Amniotic stem cell (primary cell): ENCODE data around the gene GPR183.

Source experiments
- DNase-seq: peaks from one replicate; lab custom pipeline; 2025; lab: John Stamatoyannopoulos, UW

GPR183 gene

DNA sequence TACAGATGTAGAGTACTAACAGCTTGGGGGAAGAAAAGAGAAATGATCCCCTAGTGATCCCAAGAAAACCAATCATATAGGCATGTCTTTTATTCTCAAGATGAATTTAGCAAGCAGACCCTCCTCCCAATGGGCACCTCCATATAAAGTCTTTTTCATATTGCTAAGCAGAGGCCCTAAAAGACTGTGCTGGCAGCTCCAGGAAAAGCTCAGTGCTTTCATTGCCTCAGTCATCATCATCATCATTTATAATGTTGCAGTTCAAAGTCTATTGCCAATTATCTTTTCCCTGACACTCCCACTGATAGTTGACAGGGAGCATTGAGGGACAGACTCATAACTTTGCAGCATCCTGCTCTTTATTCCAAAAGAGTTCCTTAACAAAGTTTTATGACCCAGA is 13.0 kb downstream of the GPR183 start:
- no peak for DNase-seq

DNA sequence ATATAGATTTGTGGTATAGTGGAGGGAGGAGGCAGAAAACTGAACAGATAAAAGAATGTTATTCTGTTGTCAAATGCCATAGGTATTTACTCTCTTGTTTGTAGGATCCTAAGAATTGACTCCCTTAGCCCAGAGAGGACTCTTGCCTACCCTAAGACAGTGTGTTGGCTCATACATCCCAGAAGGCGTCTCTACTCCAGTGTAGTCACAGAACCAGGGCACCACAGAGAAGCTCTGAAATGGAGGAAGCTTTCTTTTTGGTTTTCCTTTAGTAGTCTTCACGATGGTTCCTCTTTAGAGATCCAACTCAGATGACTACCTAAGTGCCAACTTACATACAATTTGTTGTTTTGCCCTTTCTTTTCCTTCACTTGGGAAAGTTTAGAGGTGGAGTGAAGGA is 14.0 kb downstream of the GPR183 start:
- no peak for DNase-seq

DNA sequence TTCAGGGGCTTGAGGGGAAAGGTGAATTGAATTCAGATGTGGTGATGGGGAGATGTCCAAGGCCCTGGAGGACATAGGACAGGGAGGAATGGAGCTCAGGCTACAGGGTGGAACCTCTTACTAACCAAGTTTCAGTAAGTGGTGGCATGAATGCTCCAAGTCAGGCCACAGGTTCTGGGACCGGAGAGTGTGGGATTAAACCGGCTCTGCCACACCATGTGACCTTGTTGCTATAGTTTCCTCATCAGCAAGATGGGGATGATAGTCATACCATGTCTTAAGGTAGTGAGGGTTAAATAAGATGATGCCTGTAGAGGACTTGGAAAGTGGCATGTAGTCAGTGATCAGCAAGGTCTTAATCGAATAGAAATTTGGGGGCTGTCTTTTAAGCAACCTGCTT is 16.3 kb downstream of the GPR183 start:
- DNase-seq: no peak

DNA sequence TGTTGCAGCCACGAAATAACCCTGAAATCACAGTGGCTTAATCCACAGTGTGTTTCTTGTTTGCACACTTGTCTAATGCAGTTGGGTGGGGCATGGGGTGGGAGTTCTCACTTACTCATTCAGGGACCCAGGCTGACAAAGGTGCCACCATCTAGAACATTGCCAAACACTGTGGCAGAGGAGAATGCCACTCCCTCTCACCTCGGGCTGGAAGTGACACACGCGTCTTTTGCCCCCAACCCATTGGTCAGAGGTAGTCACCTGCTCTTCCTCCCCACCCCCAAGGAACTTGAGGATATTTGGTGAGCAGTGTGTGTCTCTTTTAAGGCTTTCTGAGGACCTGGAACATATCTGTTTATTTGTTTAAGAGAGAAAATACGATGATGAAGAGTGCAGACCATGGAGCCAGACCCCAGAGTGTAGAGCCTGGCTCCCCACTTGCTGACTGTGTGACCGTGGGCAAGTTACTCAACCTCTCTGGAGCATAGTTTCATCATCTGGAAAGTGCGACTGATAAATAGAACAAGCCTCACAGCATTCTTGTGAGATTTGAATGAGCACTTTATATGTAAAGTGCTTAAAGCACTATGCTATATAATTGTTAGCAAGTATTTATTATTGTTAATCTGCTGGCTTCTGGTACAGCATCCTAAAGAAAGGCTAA is 17.4 kb downstream of the GPR183 start:
- DNase-seq: no peak

DNA sequence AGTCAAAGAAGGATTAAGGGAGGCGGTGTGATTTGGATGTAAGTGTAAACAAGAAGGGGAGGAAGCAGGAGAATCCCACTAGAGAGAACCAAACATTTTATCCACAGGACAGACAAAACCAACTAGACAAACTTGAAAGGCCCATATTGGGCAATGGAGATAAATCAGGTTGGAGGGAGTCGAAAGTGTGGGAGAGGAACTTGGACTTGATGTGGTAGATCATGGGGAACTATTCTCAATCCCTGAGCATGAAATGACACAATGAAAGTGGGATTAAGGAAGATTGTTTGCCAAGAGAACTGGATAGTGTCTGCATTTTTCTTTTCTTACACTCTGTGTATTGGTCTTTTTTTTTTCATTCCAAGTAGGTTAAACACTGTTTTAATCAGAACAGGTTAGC is 17.9 kb downstream of the GPR183 start:
- no peak for DNase-seq

DNA sequence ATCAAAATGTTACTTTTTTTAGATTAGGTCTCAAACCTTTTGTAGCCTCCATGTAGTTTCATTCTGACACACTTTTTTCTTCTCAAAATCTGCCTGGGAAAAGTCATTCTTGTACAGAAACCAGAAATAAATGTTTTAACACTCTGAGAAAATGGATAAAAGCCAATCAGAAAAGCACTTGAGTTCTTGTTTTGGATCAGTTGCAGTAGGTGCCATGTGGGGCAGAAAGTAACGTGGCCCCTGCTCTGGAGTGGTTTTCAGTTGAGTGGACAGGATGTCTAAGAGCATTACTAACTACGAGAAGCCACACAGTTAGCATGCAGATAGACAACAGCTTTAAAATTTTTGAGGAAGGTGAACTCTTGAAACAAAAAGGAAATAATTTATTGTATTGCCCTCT is 19.1 kb downstream of the GPR183 start:
- no peak for DNase-seq

DNA sequence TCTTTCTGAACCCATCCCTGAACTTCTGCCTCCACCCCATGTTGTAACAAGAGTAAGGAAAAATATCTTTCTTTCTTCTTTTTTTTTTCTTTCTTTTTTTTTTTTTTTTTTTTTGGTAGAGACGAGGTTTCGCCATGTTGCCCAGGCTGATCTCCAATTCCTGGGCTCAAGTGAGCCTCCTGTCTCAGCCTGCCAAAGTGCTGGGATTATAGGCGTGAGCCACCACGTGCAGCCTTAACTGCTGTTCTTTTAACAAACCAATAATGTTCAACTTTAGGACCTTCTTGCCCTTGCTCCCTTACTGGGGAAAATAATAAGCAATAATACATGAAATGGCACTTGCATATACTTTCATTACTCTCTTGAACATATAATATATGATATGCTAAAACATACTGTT is 19.6 kb downstream of the GPR183 start:
- no peak for DNase-seq

DNA sequence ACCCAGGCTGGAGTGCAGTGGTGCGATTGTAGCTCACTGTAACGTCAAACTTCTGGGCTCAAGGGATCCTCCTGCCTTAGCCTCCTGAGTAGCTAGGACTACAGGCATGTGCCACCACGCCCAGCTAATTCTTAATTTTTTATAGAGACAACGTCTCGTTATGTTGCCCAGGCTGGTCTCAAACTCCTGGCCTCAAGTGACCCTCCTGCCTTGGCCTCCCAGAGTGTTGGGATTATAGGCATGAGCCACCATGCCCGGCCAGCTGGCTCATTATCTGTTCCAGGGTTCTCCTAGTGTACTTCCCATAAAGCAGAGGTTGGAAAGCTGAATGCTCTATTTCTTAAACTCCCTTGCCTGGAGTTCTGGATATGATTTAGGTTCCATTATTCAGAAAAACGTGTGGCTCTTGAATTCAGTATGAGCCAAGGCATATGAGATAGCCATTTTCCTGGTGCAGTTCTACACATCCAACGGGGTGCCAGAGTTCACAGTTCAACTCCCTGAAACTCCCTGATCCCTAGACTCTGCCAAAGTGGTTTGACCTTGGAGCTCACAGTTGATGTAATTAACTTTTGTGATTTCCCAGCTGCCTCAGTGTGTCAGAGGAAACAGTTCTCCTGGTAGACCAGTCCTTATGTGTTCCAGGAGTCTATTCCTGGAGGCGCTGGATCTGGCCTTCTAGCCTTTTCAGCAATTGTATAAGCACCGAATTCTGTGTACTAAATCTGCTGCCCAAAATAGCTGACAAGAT is 21.6 kb downstream of the GPR183 start:
- DNase-seq: no peak

DNA sequence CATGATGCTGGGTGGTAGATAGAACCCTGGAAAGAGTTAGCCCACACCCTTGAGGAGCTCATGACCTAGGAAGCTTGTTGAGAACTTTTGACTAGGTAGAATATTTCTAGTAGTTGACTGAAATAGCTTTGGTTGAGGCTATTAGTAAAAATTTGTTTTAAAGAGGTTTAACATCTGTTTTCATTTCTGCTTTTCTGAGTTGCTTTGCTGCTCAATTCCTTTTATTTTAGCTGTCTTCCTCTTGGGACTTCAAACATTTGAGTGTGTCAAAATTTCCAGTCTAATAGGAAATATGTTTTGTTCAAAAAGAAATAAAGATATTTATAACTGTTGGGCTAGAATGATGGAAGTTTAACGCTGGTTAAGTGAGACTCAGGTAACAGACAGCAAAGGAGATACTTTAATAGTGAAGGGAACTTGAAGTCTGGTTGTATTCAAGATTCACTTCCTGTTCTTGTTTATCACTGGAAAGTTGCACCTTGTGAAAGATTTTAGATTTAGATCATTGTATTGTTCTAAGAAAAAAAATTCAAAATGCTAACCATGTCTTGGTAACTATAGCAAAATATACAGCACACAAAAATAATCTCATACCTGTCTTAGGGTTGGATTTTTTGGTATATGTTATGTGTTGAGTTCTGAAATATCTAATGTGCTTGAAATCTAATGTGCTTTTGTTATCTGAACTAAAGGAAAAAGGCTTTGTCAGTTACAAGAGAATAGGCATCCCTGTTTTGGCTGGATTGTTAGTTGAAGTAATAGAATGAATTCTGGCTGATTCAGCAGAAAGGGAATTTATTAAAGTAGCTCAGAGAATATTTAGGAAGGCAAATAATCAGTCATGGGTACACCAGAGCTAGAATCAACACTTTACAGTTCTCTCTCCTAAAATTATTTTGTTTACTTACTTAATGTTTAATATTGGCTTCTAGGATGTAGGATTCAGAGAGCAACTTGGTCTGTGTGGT is 24.7 kb downstream of the GPR183 start:
- no peak for DNase-seq

DNA sequence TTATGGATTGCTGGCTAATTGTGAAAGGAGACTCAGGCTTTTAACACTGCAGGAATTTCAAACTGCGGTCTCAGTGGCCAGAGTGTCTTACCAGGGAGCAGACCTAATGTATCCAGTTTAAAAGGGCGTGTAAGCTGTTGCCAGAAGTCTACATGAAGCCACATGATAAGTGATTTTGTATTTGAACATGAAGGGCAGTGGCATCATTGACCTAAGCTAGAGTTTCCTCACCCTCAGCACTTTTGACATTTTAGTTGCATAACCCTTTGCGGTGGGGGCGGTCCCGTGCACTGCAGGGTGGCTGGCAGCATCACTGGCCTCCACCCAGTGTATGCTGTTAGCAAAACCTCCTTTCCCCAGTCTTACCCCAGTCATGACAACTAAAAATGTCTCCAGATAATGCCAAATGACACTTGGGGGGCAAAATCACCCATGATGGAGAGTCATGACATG is 25.4 kb downstream of the GPR183 start:
- DNase-seq: no peak

DNA sequence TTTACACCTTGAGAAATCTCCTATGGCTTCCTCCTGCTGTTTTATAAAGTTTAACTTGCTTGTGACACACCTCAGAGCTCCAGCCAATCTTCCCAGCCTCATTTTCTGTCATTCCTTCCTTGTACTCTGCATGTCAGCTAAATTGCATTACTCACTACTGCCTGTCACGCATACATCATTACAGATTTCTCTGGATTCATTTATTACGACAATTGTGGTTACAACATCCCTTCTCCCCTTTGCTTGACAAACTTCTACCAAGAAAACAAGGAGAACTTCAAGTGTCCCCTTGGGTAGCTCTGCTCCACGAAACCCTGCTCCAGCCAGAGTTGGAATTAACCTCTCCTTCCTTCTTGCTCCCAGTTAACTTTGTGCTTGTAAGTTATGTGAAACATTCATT is 27.0 kb downstream of the GPR183 start:
- DNase-seq: no peak

DNA sequence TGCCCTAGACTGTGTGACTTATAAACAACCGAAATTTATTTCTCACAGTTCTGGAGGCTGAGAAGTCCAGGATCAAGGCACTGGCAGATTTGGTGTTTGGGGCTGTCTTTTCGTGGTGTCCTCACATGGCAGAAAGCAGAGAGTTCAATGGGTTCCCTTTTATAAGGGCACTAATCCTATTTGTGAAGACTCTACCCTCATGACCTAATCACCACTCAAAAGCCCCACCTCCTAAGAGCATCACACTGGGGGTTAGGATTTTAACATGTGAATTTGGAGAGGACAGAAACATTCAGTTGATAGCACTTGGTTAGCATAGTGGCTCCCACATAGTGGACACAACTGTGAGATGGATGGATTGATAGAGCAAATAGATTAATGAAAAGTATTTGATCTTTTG is 27.6 kb downstream of the GPR183 start:
- no peak for DNase-seq

DNA sequence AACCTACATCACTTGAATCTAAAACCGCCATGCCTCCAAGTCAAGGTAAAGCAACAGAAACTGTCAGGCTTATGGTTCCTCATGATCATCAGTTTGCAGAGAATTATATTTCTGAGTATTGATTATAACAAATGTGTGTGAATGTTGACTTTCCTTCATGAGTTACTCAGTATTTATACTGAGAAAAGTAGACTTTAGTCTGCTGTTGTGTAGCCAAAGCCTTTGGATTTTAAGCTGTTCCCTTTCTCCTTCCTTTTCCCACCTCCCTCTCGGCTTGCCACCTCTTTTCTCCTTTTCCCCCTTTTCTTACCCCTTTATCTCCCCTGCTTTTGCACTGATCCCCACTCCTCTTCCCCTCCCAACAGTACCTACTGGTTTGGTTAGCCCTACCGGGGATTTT is 28.4 kb downstream of the GPR183 start:
- no peak for DNase-seq

DNA sequence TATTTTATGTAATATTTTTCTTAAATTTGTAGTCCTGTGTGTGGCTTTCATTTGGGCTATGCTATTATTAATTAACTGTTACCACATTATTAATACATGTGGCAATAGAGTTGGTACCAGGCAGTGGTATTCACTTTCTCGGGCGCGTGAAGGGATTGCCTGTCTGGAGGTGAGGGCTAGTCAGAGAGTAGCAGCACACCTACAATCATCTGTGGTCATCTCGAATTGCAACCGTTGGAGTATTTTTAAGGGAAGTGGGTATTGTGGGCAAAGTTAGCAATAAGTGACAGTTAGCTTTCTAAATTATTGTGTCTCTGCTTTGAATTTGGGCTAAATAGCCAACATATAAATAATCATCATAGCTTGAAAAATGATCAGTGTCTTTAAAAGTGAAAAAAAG is 29.0 kb downstream of the GPR183 start:
- DNase-seq: no peak

DNA sequence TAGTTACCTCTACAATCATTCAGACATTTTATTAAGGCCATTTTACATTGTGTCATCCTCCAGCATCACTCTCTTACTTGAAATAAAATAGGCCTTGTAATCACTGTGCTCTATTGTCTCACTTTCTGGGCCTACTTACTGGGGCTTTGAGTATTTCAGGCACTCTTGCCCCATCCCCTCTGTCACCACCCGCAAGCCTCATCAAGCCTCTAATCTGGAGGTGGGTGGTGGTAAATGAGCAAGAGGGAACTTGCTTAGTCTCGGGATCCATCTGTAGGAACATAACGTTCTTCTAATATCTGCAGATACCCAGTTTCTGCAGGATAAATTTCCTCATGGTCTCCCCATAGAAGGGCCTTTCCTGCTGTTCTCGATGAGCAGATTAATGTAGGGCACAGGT is 29.6 kb downstream of the GPR183 start:
- no peak for DNase-seq

DNA sequence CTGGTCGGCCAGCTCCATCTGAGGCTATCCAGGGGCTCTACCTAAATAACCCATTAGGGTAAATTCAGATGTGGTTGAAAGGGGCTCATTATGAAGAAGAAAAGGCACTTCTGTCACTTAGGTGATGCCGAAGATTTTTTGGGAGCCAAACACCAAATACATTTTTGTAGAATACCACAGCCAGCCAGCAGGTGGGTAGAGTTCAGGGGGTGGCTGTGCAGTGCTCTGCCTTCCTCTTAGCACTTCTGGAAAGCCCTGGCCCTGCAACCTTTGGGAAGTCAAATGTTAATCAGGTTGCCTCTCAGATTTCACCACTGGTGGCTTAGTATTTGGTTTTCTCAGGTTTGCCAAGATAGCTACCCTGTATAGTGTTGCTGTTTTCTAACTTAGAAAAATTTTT is 30.5 kb downstream of the GPR183 start:
- DNase-seq: no peak

DNA sequence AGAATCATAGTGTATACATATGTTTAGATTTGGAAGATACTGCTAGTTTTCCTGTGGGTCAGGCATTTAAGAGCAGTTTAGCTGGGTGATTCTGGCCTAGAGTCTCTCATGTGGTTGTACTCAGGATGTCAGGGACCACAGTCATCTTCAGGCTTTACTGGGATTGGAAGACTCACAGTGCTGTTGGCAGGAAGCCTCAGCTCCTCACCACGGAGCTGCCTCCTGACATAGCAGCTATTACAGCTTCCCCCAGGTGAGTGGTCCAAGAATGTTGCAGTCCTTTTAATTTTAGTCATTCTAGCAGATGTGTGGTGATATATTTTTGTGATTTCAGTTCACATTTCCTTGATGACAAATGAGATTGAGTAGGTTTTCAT is 32.1 kb downstream of the GPR183 start:
- no peak for DNase-seq

DNA sequence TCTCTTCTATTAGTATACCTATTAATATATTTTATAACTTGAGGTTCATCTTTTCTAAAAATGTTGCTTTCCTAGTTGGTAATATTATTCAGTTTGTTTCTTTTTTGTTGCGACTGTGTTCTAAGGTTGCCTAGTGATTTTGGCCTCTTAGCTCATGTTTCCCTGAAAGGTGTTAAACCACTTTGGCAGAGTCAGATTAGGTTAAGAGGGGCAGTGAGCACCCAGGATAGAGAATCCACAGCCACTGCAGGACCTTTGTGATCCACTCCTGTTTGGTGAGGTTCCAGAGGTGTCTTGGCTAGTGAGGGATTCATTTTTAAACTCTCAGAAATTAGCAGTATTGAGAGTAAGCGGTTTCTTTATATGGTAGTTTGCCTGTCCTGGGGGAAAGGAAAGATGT is 34.1 kb downstream of the GPR183 start:
- no peak for DNase-seq

DNA sequence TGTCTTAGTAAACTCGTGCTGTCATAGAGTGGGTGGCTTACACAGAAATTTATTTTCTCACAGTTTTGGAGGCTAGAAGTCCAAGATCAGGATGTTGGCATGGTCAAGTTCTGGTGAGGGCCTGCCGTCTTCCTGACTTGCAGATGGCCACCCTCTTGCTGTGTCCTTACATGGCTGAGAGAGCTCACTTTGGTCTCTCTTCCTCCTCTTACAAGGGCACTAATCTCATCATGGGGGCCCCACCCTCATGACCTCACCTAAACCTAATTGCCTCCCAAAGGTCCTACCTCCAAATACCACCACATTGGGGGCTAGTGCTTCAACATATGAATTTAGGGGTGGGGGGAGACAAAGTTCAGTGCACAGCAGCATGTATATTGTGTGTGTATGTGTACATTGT is 34.7 kb downstream of the GPR183 start:
- DNase-seq: no peak

DNA sequence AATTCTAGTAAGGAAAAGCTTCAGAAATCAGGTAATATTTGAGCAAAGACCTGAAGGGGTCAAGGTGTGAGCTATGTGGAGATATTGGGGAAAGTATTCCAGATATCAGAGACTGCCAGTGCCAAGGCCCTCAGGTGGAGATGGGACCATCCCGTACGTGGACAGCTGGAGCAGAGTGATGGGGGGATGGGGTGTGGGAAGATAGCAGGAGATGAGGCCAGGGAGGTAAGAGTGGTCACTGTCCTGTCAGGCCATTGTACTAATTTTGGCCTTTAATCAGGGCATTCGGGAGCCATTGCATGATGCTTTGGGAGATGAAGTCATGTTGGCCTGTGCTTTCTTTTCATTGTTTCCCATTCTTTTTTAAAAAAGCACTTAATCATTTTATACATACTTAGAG is 36.0 kb downstream of the GPR183 start:
- DNase-seq: no peak

DNA sequence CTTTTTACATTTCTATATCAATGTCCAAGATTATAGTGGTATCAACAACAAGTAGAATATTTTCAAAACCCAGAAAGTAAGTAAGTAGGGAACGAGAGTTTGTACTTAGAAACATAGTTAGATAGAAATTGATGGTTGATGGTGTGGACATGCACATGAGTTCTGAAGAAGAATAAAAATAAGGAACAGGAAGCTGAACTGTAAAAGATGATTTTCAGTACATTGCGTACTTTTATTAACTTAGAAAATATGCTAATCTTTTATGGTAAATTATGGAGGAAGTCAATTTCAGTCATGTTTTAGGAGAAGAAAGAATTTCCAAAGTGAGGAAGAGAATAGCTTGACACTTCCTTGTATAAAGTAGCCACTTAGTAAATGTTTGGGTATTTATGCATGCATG is 36.7 kb downstream of the GPR183 start:
- no peak for DNase-seq

DNA sequence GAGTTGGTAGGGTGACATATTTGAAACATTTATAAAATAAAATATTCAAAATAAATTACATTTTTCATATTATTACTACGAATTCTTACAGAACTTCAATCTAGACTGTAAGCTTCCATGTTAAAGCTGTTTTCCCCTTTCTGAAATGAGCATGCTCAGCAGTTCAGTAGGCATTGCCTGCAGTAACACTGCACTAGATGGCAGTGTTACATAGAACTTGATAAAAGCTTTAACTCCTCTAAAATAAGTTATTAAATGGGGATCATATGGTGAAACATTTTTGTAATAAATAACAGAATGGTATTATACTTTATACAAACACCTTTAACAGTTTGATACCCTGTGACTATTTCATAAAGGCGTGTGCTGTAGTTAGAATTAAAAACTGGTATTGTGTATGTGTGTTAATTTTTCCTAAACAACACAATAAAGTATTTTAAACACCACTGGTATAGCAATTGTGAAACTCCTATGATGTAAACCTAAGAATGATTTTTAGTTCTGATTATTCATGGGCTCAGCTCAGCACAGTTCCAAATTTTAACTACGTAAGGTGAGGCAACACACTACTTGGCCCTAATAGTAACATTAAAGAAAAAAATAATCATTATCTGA is 37.5 kb downstream of the GPR183 start:
- no peak for DNase-seq
